SU-DHL-6 (cell line): ENCODE measurements around the gene LOX.

Source experiments
- H2AFZ ChIP-seq: fragments of 200-600 bp; sonication (generic); 2 replicates; pipeline ENCODE4 v1.6.1; 2014; ENCODE audit warnings: low read depth, mild to moderate bottlenecking, moderate library complexity, mixed read lengths, antibody characterized with exemption, low read length; ENCODE audit not compliant: severe bottlenecking
- H3F3A ChIP-seq: fragments of 200-600 bp; shearing (Covaris generic); 2 replicates; pipeline ENCODE4 v1.6.0; 2016; ENCODE audit warnings: antibody characterized with exemption, mild to moderate bottlenecking; ENCODE audit not compliant: insufficient read depth
- H3K27ac ChIP-seq: fragments of 200-600 bp; sonication (generic); 2 replicates; pipeline ENCODE4 v1.5.1; 2016; ENCODE audit warnings: low read depth, mild to moderate bottlenecking, low read length, moderate library complexity, mixed read lengths
- H3K27me3 ChIP-seq: fragments of 200-600 bp; sonication (generic), shearing (Covaris generic); 2 replicates; pipeline ENCODE4 v1.6.0; 2014; ENCODE audit warnings: mild to moderate bottlenecking, low read length
- H3K36me3 ChIP-seq: fragments of 200-600 bp; sonication (generic); 2 replicates; pipeline ENCODE4 v1.6.1; 2014; ENCODE audit warnings: mild to moderate bottlenecking, low read length, mixed read lengths
- H3K4me2 ChIP-seq: fragments of 300-600, 200-600 bp; shearing (Covaris generic), sonication (generic); 2 replicates; pipeline ENCODE4 v1.6.0; 2014; ENCODE audit warnings: low read length, low read depth, mild to moderate bottlenecking; ENCODE audit not compliant: poor library complexity, severe bottlenecking
- H3K4me3 ChIP-seq: fragments of 200-600 bp; sonication (generic); 2 replicates; pipeline ENCODE4 v1.5.1; 2014; ENCODE audit warnings: antibody characterized with exemption, low read length, mild to moderate bottlenecking, mixed read lengths; ENCODE audit not compliant: insufficient read depth, poor library complexity, severe bottlenecking
- H3K79me2 ChIP-seq: fragments of 200-600 bp; sonication (generic); 2 replicates; pipeline ENCODE4 v1.6.1; 2014; ENCODE audit warnings: mild to moderate bottlenecking, low read length, moderate library complexity; ENCODE audit not compliant: insufficient read depth
- H3K9ac ChIP-seq: fragments of 200-600 bp; sonication (generic); 2 replicates; pipeline ENCODE4 v1.7.0; 2014; ENCODE audit warnings: mild to moderate bottlenecking, low read length
- H3K9me2 ChIP-seq: fragments of 200-600 bp; sonication (generic); replicated peaks from 2 replicates; pipeline ENCODE4 v1.6.1; 2014; ENCODE audit warnings: low read length; ENCODE audit not compliant: insufficient read depth
- H3K9me3 ChIP-seq: fragments of 200-600 bp; sonication (generic); 2 replicates; pipeline ENCODE4 v1.6.1; 2014; ENCODE audit warnings: low read length, mixed read lengths; ENCODE audit not compliant: insufficient read depth
- H4K20me1 ChIP-seq: fragments of 200-600 bp; sonication (generic); 2 replicates; pipeline ENCODE4 v1.6.1; 2014; ENCODE audit warnings: low read depth, mild to moderate bottlenecking, antibody characterized with exemption, low read length, moderate library complexity, mixed read lengths
- EZH2phosphoT487 ChIP-seq: fragments of 200-600 bp; sonication (generic), shearing (Covaris generic); conservative IDR thresholded peaks from 2 replicates; pipeline ENCODE4 v1.6.1; 2018; ENCODE audit warnings: mild to moderate bottlenecking, antibody characterized with exemption, low read length, moderate library complexity, mixed read lengths
- TF ChIP-seq, protein P1 (sequence below): fragments of 200-600 bp; sonication (generic); IDR thresholded peaks from one replicate; pipeline ENCODE4 v1.5.1; 2017; ENCODE audit warnings: antibody characterized with exemption, mild to moderate bottlenecking, low read length, moderate library complexity; ENCODE audit not compliant: insufficient read depth, poor library complexity, severe bottlenecking

LOX gene

DNA sequence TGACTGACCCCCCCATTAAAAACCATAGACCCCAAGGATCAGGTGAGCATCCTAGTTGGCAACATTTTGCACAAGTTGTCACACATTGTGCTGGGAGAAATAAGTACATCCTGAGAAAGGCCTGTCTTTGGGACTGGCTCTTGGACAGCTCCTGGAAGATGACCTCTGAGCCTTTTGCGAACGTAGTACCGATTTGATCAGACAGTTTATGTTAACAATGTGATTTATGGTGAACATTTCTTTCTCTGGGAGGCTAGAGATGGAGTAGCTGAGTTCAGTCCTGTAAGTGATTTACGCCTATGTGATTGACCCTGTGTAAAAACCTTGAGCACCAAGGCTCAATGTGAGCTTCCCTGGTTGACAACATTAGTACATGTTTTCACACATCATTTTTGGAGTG lies 41.7 kb downstream of the LOX start:
- no peaks in the 10 kb centered on the region for H3K9me2 ChIP-seq
- no peak overlapping the region for H3K9ac ChIP-seq
- H3K79me2 ChIP-seq = no peaks in the 10 kb centered on the region
- H3K4me2 ChIP-seq = no peak overlapping the region
- H4K20me1 ChIP-seq = no peaks in the 10 kb centered on the region
- H3K36me3 ChIP-seq = no peaks in the 10 kb centered on the region
- H2AFZ ChIP-seq = no peak overlapping the region
- no peak overlapping the region for H3K27ac ChIP-seq
- no peaks in the 10 kb centered on the region for H3F3A ChIP-seq
- no peak overlapping the region for H3K4me3 ChIP-seq
- H3K9me3 ChIP-seq = no peaks in the 10 kb centered on the region
- TF ChIP-seq, protein P1, sequence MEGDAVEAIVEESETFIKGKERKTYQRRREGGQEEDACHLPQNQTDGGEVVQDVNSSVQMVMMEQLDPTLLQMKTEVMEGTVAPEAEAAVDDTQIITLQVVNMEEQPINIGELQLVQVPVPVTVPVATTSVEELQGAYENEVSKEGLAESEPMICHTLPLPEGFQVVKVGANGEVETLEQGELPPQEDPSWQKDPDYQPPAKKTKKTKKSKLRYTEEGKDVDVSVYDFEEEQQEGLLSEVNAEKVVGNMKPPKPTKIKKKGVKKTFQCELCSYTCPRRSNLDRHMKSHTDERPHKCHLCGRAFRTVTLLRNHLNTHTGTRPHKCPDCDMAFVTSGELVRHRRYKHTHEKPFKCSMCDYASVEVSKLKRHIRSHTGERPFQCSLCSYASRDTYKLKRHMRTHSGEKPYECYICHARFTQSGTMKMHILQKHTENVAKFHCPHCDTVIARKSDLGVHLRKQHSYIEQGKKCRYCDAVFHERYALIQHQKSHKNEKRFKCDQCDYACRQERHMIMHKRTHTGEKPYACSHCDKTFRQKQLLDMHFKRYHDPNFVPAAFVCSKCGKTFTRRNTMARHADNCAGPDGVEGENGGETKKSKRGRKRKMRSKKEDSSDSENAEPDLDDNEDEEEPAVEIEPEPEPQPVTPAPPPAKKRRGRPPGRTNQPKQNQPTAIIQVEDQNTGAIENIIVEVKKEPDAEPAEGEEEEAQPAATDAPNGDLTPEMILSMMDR = no peak
- TF ChIP-seq EZH2phosphoT487 = no peak
- H3K27me3 ChIP-seq = no peaks in the 10 kb centered on the region

DNA sequence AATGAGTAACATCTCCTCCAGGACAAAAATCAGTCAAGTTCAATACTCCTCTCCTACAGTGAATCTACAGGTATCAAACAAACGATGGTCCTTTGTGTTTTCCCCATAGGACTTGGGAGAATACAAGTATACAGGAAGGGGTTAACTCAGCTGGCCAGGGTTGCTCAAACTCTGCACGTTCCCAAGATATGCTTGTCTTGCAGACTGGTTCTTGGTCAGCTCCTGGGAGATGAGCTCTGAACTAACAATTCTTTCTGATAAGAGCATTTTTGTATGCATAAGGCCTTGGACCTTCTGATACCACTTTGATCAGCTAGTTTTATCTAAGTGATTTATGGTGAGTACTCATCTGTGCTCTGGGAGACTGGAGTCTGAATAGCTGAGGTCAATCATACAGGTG lies 42.1 kb downstream of the LOX start:
- Histone ChIP-seq H3K36me3 (no peaks in the 10 kb centered on the region), H3K27me3 (no peaks in the 10 kb centered on the region), H2AFZ (no peak overlapping the region), H3K9me3 (no peaks in the 10 kb centered on the region), H3K4me2 (no peak overlapping the region), H3F3A (no peaks in the 10 kb centered on the region), H3K4me3 (no peak overlapping the region), H4K20me1 (no peaks in the 10 kb centered on the region), H3K27ac (no peak overlapping the region), H3K9ac (no peak overlapping the region), H3K79me2 (no peaks in the 10 kb centered on the region), H3K9me2 (no peaks in the 10 kb centered on the region)
- TF ChIP-seq, protein P1 = no peak
- TF ChIP-seq EZH2phosphoT487 = no peak

DNA sequence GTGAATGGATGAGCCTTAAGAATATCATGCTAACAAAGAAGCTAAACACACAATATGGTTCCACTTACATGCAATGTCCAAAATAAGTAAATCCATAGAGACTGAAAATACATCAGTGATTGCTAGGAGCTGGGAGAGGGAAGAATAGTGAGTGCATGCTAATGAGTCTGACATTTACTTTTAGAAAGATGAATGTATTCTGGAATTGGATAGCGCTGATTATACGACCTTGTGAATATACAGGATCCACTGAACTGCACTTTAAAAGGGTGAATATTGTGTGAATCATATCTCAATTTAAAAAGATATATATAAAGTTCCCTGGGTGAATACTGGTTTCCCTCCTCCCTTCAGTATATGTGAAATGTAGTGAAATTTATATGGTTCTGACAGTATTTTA lies 46.2 kb downstream of the LOX start:
- H3K4me2 ChIP-seq = no peak overlapping the region
- peaks cover 7% of the 10 kb centered on the region; the same call in 1 of the 2 replicates for H3K36me3 ChIP-seq
- no peak overlapping the region for H3K9ac ChIP-seq
- H3K79me2 ChIP-seq = no peaks in the 10 kb centered on the region
- TF ChIP-seq EZH2phosphoT487 = no peak
- TF ChIP-seq, protein P1 = no peak
- no peaks in the 10 kb centered on the region for H4K20me1 ChIP-seq
- no peaks in the 10 kb centered on the region for H3K9me2 ChIP-seq
- H3K4me3 ChIP-seq = no peak overlapping the region
- no peaks in the 10 kb centered on the region for H3K27me3 ChIP-seq
- no peak overlapping the region for H2AFZ ChIP-seq
- no peaks in the 10 kb centered on the region for H3F3A ChIP-seq
- no peaks in the 10 kb centered on the region for H3K9me3 ChIP-seq
- no peak overlapping the region for H3K27ac ChIP-seq
